Measurements from ENCODE around the gene ZNF619.
A peak's percentile ranks its signal among the peaks of the same experiment; 100 is the strongest.

The ZNF619 gene

DNA sequence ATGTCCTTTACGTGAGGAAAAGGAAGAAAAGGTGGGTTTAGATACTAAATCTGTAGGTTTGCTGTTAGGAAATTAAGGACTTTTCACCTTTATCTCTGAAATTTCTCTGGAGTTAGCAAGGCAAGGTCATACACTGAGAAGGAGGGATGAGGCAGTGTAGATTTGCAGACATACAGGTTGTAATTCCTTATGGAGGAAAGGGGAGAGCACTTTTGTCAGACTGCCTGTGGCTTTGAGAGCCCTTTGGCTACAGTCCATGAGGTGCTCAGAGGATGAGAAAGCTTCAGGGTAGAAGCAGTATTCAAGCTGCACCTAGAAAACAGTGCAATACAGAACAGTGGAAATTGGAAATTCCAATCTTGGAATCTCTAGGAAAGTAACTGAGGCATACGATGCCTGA lies 11.5 kb upstream of the ZNF619 start:
- no peak for DNase-seq

DNA sequence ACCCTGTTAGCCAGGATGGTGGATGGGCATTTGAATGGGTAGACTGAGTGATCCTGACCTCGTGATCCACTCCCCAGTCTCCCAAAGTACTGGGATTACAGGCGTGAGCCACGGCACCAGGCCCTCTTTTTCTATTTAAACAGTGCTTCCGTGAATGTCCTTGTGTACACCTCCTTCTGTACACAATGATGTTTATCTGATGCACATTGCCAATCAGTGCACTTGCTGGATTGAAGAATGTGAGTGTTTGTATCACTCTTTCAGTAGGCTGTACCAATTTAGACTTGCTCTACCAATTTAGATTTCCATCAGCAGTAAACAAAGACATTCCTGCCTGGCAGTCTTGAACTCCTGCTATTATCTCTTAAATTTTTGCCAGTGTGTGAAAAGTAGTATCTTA lies 8.9 kb upstream of the ZNF619 start:
- DNase-seq: no peak

DNA sequence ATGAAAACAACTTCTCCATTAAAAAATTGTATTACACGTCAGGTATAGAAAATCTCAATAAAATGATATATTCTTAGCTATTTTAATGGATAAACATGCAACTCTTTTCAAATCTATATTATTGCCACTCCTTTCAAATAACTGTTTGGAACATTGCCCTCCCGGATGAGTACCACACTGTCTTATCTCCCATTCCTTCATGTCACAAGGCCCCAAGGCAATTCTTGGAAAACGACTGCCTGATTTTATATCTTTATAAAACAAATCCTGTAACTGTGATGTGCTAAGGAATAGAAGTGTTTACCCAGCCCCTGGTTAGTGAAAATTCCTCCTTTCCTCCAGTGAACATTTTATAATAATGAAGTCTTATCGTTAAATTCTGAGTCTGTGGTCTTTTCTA lies 6.2 kb upstream of the ZNF619 start:
- DNase-seq: no peak

DNA sequence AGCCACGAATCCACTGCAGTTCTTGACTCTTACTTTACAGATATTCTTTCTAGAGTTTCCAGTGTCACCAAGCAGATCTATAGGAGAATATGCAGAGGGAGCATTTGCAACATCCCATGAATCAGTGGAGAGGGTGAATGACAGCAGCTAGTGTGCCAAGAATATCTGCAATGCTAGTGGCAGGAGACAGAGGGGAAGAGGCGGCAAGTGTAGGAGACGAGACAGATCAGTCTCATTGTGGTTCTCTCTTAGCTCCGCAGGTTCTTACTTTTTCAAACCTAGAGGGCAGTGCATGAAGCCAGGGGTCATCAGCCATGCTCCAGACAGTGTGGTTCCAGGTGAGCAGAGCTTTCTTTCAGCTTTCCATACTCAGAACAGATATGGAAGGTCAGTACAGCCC lies 744 bp downstream of the ZNF619 start:
- DNase-seq: peak; percentile 9

DNA sequence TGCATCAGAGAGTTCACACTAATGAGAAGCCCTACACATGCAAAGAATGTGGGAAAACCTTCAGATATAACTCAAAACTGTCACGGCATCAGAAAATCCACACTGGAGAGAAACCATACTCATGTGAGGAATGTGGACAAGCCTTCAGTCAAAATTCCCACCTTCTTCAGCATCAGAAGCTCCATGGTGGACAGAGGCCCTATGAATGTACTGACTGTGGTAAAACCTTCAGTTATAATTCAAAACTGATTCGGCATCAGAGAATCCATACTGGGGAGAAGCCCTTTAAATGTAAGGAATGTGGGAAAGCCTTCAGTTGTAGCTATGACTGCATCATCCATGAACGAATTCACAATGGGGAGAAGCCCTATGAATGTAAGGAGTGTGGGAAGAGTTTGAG lies 10.2 kb downstream of the ZNF619 start:
- no peak for DNase-seq

DNA sequence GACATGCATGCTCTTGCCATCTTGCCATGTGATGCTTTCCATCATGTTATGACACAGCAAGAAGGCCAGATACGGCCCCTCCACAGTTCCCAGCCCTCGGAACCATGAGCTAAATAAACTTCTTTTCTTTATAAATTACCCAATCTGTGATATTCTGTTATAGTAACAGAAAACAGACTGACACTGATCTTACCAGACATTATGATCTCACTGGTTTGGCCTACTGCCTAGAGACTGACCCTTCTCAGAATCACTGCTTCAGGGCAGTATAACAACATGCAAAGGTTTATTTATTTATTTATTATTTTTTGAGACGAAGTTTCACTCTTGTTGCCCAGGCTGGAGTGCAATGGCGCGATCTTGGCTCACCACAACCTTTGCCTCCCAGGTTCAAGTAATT lies 14.0 kb downstream of the ZNF619 start:
- no peak for DNase-seq

DNA sequence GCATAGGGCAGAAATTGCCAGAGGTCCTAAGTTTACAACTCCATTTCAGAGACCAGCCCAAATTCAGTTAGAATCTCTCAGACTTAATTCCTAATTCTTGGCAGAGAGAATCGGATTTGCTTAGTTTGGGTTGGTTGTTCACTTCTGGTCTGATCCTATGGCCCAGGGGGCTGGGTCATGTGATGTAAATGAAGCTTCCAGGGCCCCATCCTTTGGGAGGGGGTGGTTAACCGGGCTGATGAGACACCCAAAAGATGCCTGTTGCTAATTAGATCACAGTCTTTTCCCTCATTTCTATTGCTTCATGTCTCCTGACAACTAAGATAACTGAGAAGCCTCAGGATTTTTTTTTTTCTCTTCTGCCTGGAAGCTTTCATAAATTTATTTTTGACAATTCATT lies 17.8 kb downstream of the ZNF619 start:
- no peak for DNase-seq

DNA sequence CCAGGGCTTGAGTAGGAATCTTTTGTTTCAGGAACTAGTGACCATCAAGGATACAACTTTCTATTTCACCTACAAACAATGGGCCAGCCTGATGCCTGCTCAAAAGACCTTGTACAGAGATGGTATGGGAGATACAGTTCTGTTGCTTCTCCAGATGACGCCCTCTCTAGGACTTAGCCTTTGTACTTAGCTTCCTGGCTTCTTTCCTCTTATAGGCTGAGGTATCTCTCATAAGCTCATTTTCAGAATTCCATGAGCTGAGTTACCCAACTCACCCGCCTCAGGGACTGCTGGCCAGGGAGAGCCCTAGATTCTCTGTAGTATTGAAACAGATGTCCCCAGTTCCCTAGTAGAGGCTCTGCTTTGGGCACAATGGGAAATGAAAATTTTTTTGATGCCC lies 20.4 kb downstream of the ZNF619 start:
- no peak for DNase-seq

DNA sequence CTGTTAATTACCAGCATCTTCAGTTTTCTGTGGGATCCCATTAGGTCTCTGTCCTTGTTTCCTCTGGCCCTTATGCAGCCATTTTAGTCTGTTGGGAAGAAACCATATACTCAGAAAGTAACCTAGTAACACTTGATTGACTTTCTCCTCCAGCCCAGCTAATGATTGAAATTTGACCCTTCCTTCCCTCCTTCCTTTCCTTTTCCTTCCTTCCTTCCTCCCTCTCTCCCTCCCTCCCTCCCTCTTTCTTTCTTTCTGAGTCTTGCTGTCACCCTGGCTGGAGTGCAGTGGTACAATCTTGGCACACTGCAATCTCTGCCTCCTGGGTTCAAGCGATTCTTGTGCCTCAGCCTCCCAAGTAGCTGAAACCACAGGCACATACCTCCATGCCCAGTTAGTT lies 23.0 kb downstream of the ZNF619 start:
- DNase-seq: no peak

DNA sequence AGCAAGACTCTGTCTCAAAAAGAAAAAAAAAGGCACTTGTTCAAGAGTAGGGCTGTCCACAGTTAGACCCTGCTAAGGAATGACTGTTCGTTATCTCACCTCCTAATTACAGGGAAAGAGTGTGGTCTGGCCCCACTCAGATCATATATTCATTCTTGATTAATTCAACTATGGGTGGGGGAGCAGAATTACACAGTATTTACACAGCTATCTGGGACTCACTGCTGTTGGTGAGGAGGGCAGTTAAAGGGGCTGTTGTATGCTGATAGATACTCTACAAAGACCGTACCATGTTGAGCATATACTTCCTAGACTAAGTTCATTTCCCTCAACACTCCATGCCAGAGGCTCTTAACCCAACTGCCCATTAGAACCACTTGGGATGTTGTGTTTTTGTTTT lies 25.1 kb downstream of the ZNF619 start:
- DNase-seq: no peak

DNA sequence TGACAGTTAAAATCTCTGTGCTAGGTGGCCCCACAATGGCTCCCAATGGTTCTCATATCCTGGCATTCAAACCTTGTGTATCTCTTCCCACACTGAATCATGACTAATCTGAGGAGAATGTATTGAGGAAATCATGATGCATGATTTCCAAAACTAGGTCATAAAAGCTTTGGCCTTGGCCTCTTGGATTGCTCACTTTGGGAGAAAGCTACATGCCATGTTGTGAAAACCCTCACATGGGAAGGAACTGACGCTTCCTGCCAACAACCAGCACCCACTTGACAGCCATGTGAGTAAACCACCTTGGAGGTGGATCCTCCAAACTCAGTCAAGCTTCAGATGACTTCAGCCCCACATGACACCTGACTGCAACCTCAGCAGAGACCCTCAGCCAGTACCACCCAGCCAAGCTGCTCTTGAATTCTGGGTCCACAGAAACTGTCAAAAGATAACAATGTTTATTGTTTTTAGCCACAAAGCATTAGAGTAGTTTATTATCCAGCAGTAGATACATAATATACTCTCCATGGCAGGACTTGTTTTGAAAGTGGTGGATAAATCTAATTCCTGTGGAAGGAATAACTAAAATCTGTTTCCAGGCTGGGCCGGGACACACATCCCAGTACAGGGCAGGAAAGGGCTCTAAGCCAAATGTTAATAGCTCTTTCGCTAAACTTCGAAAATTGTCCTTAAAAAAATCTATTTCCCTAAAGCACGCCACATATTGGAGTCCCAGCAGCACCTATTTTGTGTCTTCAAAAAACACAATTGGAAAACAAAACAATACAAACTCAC lies 27.9 kb downstream of the ZNF619 start:
- peak; percentile 93 for DNase-seq

DNA sequence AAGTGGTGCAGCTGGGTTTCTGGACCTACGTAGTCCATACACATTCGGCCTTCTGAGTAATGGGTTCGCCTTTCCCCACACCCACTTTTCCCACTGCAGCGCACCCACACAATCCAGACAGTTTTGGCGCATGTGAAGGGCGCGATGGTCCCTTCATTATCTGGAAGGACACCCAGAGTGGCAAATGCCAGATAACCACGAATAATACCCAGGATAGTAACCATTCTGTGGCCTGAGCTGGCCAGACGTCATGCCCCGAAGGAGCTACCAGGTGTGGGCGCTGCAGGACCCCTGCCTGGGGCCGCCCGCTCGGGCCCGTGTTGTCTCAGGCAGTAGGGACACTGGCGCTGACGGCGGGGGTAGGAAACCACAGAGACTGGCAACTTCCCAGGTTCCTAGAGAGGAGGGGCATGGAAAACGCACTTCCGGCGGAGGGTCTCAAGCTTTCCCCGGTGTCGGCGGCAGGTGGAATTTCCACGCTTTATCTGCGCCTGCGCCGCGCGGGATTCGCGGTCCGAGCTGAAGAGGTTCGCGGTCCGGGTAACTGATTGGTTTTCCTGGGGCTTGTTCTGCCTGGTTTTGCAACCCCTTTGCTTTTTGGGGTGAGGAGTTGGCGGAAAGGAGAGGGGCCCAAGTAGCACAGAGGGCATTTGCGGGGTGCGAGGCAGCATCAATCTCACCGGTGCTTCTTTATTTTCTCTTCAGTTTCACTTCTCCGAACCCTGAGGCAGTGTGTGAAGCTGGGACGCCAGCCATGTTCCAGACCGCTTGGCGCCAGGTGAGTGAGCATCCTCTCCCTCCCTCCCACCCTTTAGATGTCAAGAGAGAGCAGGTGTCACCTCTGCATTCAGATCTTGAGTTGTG lies 28.9 kb downstream of the ZNF619 start, which contains the start of gene ZNF620:
TSS of gene ZNF620 (plus strand) at position 441 of the 864 bp plus-strand sequence. CDS start at position 755, 314 bp downstream.
- DNase-seq: peak; percentile 48

DNA sequence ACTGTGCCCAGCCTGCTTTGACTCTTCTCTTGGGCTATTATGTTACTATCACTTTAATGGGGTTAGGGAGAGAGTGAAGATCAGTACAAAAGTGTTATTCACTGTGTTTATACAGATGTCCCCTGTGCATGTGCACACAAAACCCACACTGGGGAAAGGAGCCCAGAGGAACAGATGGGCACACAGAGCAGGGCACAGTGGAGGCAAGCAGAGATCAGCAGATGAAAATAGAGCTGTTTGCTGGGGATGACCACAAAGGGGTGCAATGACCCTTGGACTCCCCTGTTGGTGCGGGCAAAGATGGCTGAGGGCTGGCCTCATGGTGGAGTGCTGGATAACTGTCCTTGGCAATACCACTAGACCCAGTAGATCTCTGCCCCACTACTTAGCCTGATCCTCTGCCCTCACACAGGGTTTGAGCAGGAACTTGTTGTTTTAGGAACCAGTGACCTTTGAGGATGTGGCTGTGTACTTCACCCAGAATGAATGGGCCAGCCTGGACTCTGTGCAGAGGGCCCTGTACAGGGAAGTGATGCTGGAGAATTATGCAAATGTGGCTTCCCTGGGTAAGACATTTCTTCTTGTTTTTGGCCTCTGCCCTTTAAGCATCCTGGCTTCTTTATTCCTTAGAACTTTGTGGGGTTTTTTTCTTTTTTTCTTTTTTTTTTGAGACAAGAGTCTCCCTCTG lies 34.3 kb downstream of the ZNF619 start:
- no peak for DNase-seq

DNA sequence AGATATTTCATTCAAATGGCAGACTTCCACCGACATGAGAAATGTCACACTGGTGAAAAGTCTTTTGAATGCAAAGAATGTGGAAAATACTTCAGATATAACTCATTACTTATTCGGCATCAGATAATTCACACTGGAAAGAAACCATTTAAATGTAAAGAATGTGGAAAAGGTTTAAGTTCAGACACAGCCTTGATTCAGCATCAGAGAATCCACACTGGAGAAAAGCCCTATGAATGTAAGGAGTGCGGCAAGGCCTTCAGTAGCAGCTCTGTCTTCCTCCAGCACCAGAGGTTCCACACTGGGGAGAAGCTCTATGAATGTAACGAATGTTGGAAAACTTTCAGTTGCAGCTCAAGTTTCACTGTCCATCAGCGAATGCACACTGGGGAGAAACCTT lies 39.3 kb downstream of the ZNF619 start:
- DNase-seq: peak; percentile 90

DNA sequence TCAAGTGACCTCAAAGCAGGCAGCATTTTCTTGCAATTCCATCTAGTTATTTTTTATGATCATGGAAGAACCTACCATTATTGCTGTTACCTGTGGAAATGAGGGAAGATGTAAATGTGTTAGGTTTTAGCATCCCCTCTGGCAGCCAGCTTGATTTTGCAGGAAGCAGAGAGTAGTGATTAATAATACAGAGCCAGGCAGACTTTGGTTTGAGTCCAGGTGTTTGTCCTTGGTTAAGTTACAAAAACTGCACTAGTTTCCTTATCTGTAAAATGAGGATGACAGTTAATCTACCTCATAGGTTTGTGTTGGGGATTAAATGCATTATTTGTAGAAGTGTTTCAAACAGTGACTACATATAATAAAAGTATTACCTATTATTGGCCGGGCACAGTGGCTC lies 41.1 kb downstream of the ZNF619 start:
- no peak for DNase-seq

DNA sequence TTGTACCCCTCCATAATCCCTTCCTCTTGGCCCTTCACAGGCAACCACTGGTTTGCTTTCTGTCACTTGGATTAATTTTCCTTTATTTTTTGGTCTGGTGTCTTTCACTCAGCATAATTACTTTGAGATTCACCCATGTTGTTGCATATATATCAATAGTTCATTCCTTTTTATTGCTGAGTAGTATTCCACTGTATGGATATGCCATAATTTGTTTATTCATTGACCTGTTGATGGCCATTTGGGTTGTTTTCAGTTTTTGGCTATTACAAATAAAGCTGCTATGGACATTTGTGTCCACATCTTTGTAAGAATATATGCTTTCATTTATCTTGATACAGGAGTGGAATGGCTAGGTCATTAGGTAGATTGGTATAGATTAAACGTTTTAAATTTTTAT lies 41.9 kb downstream of the ZNF619 start:
- DNase-seq: no peak

DNA sequence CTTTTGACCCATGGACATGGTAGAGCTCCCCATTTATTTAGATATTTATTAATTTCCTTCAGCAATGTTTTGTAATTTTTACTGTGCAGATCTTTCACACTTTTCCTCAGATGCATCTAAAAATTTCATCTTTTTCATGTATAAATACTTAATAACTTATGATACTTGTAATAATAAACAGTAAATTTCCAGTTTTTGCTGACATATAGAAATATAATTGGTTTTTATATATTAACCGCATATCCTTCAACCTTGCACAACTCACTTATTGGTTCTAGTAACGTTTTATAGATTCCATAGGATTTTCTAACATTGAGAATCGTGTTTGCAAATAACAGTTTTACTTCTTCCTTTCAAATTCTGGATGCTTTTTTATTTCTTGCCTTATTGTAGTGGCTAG lies 44.3 kb downstream of the ZNF619 start:
- DNase-seq: no peak

DNA sequence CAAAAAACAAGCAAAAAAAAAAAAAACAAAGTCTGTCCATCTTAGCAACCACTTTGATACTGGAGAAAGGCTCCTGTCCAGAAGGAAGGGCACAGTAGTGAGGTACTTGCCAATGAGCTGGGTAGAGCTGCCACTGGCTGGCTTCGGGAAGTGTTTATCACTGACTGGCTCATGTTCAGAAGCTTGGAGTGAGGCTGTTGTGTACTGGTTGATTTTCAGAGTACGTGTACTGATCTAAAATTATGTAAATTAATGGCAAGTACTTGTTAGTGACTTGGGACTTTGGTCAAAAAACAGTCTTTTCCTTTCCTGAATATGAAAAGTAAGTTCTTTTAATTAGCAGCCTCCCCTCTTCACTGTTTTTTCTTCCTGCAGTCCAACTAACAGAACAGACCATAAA lies 46.9 kb downstream of the ZNF619 start:
- no peak for DNase-seq

DNA sequence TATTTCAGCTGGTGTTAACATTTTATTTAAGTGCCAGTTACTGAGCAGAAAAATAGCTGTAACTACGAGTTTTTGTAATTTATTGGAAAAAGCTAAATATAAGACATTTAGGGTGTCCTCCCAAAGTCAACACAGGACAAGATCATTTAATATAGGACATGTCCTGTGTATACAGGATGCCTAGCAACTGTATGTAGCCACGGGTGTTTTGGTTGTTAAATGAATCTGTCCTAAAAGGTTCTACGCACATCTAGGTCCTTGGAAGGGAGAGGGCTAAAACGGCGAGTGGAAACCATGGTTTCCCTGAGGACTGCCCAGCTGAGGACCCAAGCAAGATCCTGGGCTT lies 47.3 kb downstream of the ZNF619 start:
- no peak for DNase-seq

DNA sequence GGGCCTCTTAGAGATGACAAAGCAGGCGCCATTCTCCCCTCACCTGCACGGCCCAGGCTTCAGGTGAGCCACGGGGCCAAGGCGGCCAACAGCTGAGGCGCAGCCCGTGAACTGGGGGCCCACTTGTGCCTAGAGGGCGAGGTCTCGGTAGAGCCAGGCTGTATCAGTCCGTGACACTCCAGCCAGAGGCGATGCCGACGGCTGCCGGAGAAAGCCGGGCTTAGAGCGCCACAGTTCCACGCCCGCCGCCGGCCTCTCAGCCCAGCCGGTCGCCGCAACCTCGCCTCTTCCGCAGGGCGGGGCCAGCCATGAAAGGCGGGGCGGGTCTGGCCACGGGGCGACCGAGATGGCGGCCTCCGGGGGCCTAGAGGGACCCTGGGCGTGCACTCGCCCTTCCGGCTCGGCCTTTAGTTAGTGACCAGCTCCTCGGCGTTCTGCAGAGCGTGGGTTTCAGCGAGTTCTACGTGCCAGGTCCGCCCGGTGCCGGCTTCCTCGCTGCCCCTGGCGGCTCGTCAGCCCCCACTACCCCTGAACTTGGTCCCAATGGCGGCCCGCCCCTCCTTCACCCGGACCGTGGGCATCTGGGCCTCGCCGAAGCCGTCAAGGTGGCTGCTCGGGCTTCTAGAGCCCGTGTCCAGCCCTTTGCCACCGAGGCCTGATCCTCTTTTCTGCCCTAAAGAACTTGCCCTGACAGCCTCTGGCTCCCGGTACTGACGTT lies 47.8 kb downstream of the ZNF619 start, which contains the start of gene ZNF621:
TSS of gene ZNF621 (plus strand) at position 393 of the 718 bp plus-strand sequence. CDS start 881 bp downstream, outside the sequence.
- peak; percentile 89 for DNase-seq

DNA sequence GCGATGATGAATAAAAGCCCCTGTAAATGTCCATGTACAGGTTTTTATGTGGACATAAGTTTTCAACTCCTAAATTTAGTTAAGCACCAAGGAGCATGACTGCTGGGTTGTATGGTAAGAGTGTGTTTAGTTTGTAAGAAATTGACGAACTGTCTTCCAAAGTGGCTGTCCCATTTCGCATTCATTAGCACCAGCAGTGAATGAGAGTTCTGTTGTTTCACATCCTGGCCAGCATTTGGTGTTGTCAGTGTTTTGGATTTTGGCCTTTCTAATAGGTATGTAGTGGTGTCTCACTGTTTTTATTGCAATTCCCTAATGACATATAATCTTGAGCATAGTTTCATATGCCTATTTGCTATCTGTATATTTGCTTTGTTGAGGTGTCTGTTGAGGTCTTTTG lies 51.5 kb downstream of the ZNF619 start:
- no peak for DNase-seq

DNA sequence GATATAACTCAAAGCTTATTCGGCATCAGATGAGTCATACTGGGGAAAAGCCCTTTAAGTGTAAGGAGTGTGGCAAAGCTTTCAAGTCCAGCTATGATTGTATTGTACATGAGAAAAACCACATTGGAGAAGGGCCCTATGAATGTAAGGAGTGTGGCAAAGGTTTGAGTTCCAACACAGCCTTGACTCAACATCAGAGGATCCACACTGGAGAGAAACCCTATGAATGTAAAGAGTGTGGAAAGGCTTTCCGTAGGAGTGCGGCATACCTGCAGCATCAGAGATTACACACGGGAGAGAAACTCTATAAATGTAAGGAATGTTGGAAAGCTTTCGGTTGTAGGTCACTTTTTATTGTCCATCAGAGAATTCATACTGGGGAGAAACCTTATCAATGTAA lies 55.3 kb downstream of the ZNF619 start:
- peak; percentile 4 for DNase-seq

DNA sequence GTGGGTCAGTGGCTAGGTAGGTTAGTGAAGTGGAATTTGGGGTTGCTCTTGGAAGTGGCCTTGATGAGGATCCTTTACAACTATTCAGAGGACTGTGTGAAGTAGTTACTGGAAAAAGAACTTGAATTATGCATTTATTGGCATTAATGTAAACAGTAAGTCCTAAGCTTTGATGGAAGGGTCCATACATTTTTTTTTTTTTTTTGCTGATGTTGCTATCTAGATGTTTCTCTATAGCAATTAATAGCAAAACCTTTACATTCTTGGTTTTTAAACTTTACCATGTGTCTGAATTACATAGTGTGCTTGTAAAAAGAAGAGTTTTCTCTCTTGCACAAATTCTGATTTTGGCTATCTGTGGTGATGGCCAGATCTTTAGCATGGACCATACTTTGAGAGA lies 57.4 kb downstream of the ZNF619 start:
- no peak for DNase-seq
